ENCODE measurements around the gene VRK3. TPM values are rescaled to one million over a fixed set of nuclear protein-coding genes. Genes with fewer than 3 reads are reported as not detected.

The VRK3 gene
- total RNA-seq, 1 donor from 2014 or later = 44.6 TPM

DNA sequence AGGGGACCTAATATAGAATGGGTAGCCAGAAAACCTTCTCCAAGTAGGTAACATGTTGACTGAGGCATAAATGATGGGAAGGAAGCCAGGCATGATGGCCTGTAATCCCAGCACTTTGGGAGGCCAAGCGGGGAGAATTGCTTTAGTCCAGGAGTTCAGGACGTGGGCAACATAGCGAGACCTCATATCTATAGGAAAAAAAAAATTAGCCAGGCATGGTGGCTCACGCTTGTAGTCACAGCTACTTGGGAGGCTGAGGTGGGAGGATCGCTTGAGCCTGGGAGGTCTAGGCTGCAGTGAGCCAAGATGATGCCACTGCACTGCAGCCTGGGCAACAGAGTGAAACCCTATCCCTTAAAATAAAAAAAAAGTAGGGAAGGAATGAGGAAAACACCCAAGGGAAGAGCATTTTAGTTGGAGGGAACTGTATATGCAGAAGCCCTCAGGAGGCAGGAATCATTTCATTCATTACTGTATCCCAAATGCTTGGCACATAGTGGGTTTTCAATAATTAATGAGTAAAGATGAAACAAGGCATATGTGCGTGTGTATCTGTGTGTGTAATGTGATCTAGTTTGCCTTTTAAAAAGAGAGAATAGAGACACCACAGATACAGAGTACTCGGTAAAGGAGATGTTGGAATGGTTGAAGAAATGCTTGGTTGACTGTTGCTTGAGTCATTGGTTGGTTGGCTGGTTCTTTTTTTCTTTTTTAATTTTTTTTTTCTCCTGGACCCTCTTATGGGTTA is 93.7 kb downstream of the VRK3 start:
- Mint-ChIP-seq H3K4me3 (peak overlapping the region; percentile 51), H3K4me1 (ENCODE audit: unreplicated experiment) (peaks cover 20% of the 10 kb centered on the region), H3K27ac (no peak overlapping the region), H3K36me3 (peaks cover 25% of the 10 kb centered on the region), H3K27me3 (peaks cover 4% of the 10 kb centered on the region), H3K9me3 (peaks cover 4% of the 10 kb centered on the region)
- TF ChIP-seq, protein P1, sequence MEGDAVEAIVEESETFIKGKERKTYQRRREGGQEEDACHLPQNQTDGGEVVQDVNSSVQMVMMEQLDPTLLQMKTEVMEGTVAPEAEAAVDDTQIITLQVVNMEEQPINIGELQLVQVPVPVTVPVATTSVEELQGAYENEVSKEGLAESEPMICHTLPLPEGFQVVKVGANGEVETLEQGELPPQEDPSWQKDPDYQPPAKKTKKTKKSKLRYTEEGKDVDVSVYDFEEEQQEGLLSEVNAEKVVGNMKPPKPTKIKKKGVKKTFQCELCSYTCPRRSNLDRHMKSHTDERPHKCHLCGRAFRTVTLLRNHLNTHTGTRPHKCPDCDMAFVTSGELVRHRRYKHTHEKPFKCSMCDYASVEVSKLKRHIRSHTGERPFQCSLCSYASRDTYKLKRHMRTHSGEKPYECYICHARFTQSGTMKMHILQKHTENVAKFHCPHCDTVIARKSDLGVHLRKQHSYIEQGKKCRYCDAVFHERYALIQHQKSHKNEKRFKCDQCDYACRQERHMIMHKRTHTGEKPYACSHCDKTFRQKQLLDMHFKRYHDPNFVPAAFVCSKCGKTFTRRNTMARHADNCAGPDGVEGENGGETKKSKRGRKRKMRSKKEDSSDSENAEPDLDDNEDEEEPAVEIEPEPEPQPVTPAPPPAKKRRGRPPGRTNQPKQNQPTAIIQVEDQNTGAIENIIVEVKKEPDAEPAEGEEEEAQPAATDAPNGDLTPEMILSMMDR (conservative IDR thresholded peaks at IDR 0.05) = no peak
- DNase-seq (ENCODE audit: extremely low spot score, unreplicated experiment) = no peak

DNA sequence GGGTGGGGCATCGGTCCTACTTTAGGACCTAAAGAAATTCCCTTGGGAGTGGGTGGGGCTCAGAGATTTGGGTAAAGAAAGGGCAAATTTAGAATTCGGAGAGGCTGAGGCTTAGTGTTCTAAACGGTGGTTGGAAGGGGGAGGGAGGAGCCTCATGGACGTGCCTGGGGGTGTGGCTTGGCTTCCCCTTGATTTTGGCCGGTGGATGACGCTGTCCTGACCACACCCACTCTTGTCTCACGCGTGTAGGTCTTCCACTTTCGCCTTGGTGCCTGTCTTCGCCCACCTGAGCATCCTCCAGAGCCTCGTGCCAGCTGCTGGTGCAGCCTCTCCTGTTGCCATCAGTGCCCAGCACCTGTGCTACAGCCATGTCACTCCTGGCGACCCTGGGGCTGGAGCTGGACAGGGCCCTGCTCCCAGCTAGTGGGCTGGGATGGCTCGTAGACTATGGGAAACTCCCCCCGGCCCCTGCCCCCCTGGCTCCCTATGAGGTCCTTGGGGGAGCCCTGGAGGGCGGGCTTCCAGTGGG is 94.6 kb downstream of the VRK3 start:
- peaks cover 25% of the 10 kb centered on the region for H3K36me3 Mint-ChIP-seq
- H3K27ac Mint-ChIP-seq = peak overlapping the region; percentile 100
- H3K9me3 Mint-ChIP-seq = peaks cover 4% of the 10 kb centered on the region
- peaks cover 20% of the 10 kb centered on the region for H3K4me1 Mint-ChIP-seq (ENCODE audit: unreplicated experiment)
- H3K4me3 Mint-ChIP-seq = peak overlapping the region; percentile 98
- no peak for DNase-seq (ENCODE audit: extremely low spot score, unreplicated experiment)
- H3K27me3 Mint-ChIP-seq = no peaks in the 10 kb centered on the region
- TF ChIP-seq, protein P1 (conservative IDR thresholded peaks at IDR 0.05) = no peak

DNA sequence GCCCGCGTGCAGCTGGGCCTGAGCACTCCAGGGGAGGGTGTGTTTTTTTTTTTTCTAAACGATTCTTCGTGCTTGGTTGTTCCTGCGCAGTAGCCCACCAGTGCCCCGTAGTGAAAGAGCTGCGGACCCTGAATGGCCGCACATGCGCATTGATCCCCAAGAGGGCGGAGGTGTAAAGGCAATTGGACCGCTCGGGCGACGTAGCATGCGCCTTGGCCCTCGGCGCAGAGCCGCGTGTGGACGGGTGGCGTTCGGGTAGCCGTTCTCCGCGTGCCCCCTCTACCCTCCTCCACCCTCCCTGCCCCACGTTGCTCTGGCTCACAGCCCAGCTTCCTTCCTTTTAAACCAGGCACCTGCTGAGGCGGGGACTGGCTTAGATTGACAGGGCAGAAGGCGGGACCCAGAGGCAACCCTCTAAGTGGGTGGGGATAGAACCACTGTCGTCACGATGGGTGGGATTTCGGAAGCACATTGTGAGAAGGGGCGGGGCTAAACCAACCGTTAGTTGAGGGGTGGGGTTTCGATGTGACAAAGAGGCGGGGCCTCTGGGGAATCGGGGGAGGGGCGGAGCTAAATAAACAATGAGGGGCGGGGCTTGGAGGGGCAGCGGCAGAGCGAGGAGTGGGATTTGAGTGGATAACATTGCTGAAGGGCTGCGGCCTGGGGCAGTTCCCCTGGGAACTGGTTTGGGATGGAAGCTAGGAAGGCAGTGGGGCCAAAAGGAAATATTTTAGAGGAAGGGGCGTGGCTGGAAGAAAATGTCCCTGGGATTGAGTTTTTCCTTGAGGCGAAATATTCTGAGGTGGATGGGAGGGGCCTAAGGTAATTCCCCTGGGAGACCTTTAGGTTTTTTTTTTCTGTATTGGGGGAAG is 95.3 kb downstream of the VRK3 start:
- Mint-ChIP-seq H3K4me1 (ENCODE audit: unreplicated experiment) (peaks cover 20% of the 10 kb centered on the region), H3K9me3 (peaks cover 4% of the 10 kb centered on the region), H3K27ac (peak overlapping the region; percentile 100), H3K4me3 (peak overlapping the region; percentile 98), H3K36me3 (peaks cover 25% of the 10 kb centered on the region), H3K27me3 (no peaks in the 10 kb centered on the region)
- TF ChIP-seq, protein P1 (conservative IDR thresholded peaks at IDR 0.05) = peak; percentile 39
- DNase-seq (ENCODE audit: extremely low spot score, unreplicated experiment) = peak; percentile 93

DNA sequence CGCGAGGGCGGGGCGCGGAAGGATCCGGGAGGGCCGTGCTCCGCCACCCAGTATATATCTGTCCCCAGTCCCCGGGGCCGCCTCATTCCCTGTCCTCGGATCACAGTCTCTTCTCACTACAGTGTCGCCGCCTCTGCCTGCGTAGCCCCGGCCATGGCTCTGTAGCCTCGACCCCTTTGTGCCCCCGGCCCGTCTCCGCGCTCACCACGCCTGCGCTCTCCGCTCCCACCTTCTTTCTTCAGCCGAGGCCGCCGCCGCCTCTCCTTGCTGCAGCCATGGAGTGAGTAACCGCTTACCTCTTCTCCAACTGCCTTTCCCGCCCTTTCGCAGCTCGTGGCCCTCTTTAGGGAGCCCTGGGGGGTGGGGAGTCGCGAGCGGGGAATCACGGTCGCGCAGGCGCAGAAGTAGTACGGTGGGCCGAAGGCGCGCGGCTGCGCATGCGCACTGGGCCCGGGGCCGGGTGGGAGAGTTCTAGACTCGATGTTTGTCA is 96.0 kb downstream of the VRK3 start, which contains the start of the genes ATF5 and NUP62:
ATF5 (plus strand) TSS at position 85 of the 490 bp plus-strand sequence. CDS start 1,646 bp downstream, outside the sequence.
NUP62 (minus strand) TSS at position 384 of the 490 bp plus-strand sequence. CDS start 19,697 bp downstream, outside the sequence.
- H3K36me3 Mint-ChIP-seq = peaks cover 25% of the 10 kb centered on the region
- H3K4me1 Mint-ChIP-seq (ENCODE audit: unreplicated experiment) = peaks cover 20% of the 10 kb centered on the region
- H3K27me3 Mint-ChIP-seq = no peaks in the 10 kb centered on the region
- H3K4me3 Mint-ChIP-seq = peak within 1 kb of the TSS; percentile 98
- TF ChIP-seq, protein P1 (conservative IDR thresholded peaks at IDR 0.05) = no peak
- peaks cover 4% of the 10 kb centered on the region for H3K9me3 Mint-ChIP-seq
- DNase-seq (ENCODE audit: extremely low spot score, unreplicated experiment) = peak; percentile 98
- H3K27ac Mint-ChIP-seq = peak within 1 kb of the TSS; percentile 100

- H3K27me3 Mint-ChIP-seq = no peaks in the 10 kb centered on the region
- H3K4me1 Mint-ChIP-seq (ENCODE audit: unreplicated experiment) = peaks cover 20% of the 10 kb centered on the region
- peak overlapping the region; percentile 98 for H3K4me3 Mint-ChIP-seq
- DNase-seq (ENCODE audit: extremely low spot score, unreplicated experiment) = no peak
- TF ChIP-seq, protein P1 (conservative IDR thresholded peaks at IDR 0.05) = no peak
- peaks cover 21% of the 10 kb centered on the region for H3K36me3 Mint-ChIP-seq
- H3K27ac Mint-ChIP-seq = peak overlapping the region; percentile 60
- H3K9me3 Mint-ChIP-seq = peaks cover 4% of the 10 kb centered on the region
These were observed 97.5 kb downstream of the VRK3 start for GRCh38 chr19:49927526-49928264.

Data from type B pancreatic cell (in vitro differentiated cells).